Inferior parietal cortex (tissue), 1 donor: ENCODE results near the gene CHI3L2.

Experiments used
- DNase-seq: peaks from one replicate; pipeline ENCODE4 v3.0.0-alpha.2; 2016; ENCODE audit errors: extremely low spot score

Gene CHI3L2

GRCh38 chr1:111247125-111247838 lies 19.8 kb downstream of the CHI3L2 start:
- no peak for DNase-seq

DNA sequence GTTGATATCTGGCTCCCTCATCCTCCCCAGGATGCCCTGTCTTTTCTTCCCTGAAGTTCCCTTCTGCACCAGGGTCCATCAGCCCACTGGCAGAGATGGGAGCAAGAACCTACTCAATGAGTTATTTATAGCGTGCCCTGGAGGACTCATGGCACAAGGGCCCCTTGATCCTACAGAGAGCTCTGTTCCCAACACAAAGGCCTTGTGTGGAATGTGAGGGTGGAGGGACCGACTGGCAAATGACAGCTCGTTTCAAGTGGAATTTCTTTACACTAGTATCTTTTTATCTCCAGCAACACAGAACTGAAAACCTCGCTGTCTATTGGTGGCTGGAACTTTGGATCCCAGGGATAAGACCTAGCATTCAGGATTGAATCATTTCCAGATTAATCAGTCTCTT lies 22.4 kb downstream of the CHI3L2 start:
- DNase-seq = peak; percentile 55

DNA sequence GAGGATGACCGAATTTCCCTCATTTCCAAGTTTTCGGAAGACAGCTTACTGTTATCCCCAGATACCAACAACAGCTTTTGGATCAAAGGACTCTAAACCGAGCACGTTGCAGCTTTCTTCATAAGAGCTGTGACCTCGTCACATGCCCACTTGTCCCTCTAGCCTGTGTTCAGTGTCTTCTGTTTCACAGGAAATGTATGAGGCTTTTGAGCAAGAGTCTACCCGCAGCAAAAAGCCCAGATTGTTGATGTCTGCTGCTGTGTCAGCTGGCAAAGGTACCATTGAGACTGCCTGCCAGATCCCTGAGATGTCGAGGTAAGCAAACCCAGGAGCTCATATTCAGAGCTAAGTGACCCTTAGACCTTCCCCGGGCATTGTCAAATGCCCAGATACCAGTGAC lies 24.1 kb downstream of the CHI3L2 start:
- DNase-seq = no peak

DNA sequence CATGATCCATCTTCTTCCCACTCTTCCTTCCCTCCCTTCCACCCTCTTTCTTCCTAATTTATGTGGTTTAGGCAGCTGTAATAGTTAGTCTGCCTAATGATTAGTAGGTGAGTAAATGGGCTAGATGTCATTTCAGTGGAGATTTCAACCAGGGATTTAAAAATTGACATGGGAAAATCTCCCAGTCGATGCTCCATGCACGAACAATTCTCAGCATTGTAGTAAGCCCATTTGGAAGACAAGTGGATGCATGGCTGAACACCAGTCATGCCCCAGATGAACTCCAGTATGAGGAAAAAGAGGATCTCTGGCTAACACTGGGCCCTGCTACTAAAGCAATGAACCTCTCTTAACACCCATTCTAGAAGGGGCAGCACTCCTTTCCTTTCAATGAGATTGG lies 25.3 kb downstream of the CHI3L2 start:
- DNase-seq = no peak

GRCh38 chr1:111253876-111254275 lies 26.4 kb downstream of the CHI3L2 start:
- peak; percentile 69 for DNase-seq

GRCh38 chr1:111256988-111257658 lies 29.6 kb downstream of the CHI3L2 start:
- no peak for DNase-seq

DNA sequence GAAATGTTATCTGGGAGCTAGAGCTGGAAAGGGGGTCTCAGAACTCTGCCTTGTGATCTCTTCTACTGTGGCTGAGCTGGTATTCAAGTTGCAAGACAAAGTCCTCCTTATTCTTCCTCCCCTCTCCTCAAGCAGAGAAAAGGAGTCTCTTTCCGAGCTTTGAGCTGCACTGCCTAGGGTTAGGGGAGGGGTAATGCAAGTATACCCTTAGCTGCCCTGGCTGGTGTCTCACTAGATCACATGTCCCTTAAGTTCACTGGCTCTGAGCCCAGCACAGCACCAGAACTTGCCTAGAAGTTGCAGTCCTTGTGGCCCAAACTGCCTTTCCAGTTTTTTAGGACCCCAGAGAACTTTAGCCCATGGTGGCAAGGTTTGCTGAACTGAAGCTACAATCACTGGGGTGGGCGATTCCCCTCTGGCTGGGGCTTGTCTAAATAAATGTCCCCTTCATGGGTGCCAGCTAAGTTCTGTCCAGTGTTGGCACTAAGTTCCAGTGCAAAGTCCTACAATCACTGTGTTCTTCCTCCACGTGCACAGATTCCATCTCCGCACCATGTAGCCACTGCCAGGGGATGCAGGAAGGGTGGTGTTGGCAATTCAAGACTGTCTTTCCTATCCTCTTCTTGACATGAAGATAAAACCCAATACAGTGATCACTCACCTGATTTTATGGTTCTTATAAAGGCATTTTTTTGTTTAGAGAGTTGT lies 40.4 kb downstream of the CHI3L2 start:
- no peak for DNase-seq

GRCh38 chr1:111269825-111270406 lies 42.4 kb downstream of the CHI3L2 start:
- no peak for DNase-seq

- DNase-seq = no peak
Measured at GRCh38 chr1:111270771-111271463, 43.4 kb downstream of the CHI3L2 start.

DNA sequence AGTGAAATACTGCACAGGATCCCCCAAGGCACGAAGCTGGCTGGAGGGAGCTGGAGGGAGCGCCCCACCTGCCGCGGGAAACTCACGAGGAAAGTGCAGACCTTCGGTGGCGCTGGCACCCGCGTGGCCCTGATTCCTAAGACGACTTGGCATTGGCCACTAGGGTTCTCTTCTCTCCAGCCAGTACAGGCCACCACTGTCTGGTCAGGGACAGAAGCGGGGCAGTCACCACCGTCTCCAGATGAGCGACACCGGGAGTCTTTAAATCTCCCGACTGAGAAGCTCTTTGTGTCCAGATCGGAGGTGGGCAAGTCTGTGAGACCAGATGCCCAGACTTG lies 43.9 kb downstream of the CHI3L2 start:
- DNase-seq = no peak

GRCh38 chr1:111272081-111272480 lies 44.6 kb downstream of the CHI3L2 start:
- no peak for DNase-seq

DNA sequence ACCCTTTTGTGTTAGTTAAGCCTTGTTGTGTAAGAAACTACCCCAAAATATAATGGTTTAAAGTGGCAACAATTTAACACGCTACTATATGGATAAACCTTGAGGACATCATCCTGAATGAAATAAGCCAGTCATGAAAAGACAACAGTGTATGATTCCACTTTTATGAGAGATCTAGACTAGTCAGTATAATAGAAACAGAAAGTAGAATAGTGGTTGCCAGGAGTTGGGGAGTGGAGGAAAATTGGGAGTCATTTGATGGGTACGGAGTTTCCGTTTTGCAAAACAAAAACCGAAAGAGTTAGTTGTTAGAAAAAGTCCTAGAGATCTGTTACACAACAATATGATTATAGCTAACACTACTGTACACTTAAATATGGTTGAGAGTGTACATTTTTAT lies 47.1 kb downstream of the CHI3L2 start:
- no peak for DNase-seq

GRCh38 chr1:111275079-111275478 lies 47.6 kb downstream of the CHI3L2 start:
- DNase-seq = no peak

- no peak for DNase-seq
Measured at GRCh38 chr1:111275780-111276433, 48.4 kb downstream of the CHI3L2 start.

- DNase-seq = no peak
Measured at GRCh38 chr1:111279144-111279543, 51.6 kb downstream of the CHI3L2 start.

DNA sequence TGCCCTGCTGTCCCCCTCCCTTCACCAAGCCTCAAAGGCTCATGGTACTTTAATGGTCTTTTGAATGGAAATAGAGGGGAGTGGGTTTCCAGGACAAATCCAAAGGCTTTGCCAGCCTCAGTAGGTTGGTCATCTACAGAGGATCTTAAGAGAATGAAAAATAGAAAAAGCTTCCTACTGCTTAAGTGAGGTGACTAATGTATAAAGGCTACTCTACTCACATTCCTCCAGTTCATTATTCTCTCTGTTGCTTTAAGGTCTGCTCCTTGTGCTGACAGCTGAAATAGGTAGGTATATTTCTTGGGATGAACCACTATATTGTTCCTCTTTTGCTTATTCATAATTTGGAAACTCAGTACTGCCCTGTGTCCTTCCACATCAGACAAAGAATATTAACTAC lies 52.8 kb downstream of the CHI3L2 start:
- no peak for DNase-seq

GRCh38 chr1:111281411-111281810 lies 53.9 kb downstream of the CHI3L2 start:
- DNase-seq = no peak

DNA sequence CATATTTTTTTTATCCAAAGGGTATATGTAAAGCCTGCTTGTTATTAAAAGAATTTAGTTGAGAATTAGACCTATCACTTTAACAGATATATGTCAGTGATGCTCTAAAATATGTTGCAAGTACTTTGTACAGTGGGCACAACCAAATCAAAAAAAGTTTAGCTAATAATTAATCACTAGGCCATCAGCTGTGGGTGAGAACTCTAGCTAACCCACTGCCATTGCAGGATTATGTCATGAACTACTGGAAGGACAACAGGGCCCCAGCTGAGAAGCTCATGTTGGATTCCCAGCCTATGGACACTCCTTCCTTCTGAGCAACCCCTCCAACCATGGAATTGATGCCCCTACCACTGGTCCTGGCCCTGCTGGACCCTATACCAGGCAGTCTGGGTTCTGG lies 56.3 kb downstream of the CHI3L2 start:
- no peak for DNase-seq

GRCh38 chr1:111285879-111286278 lies 58.4 kb downstream of the CHI3L2 start:
- no peak for DNase-seq

- no peak for DNase-seq
Measured at GRCh38 chr1:111286912-111287311, 59.4 kb downstream of the CHI3L2 start.

DNA sequence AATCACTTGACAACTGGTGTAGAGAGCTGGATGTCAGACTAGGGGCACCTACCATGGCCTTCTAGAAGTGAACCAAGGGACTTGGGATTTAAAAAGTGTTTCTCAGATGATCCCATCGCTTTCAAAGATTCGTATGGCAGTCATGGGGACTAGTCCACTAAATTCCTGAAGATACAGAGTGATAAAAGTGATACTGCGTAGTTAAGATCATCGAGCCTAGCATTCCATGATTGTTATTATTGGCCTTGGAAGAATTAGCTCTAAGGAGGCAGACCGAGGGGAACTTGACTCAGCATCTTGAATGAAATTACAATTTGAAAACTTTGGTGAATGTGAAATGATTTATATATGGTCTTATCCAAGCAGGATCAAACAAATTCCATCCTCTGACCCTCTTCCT lies 61.9 kb downstream of the CHI3L2 start:
- no peak for DNase-seq

DNA sequence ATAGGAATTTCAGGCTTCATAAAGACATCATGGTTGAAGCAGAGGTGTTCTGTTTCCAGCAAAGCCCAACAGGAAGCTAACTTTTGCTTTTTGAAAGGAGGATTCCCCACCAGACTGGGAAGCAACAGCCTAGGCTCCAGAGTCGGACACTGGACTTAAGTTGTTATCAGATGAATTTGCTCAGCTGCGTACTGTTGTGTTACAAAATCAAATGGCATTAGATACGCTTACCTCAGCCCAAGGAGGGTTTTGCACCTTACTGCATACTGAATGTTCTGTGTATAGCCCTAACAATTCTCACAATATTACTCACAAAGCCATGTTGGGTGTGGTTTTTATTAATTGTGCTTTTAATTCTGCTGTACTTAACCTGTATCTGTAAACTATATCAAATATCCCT lies 62.6 kb downstream of the CHI3L2 start:
- no peak for DNase-seq
